Kidney (tissue), 14 donors: Measurements from ENCODE around the gene ZNF445. TPM values are rescaled to one million over a fixed set of nuclear protein-coding genes. Genes with fewer than 3 reads are reported as not detected.
"Not testable (repeated sequence)": the region's sequence is repeated elsewhere in the genome, so short reads cannot be mapped to it uniquely, and the experiment has no call there.

Experiments used
- DNase-seq, 5 donors: peaks; one replicate each; pipeline ENCODE4 v3.0.0-alpha.2; 2013 to 2020
- FAIRE-seq: peaks from 2 replicates; lab custom pipeline; 2012; peaks lifted over from hg19 to GRCh38; lab: Jason Lieb, UNC
- H3K27ac ChIP-seq, 2 donors: one replicate each; pipeline ENCODE4 v1.7.0; 2013; ENCODE audit warnings: low read depth in 2 of 2, low read length in 2 of 2, inconsistent platforms in 1 of 2
- H3K27me3 ChIP-seq: one replicate; pipeline ENCODE4 v1.7.1; 2013; ENCODE audit warnings: low read length, inconsistent platforms; ENCODE audit not compliant: control insufficient read depth, insufficient read depth
- H3K36me3 ChIP-seq, 3 donors: one replicate each; pipeline versions ENCODE4 v1.7.0 to v1.7.1; 2013; ENCODE audit warnings: low read length in 3 of 3, control low read depth in 1 of 3, inconsistent platforms in 1 of 3; ENCODE audit not compliant: insufficient read depth in 3 of 3, control insufficient read depth in 2 of 3
- H3K4me1 ChIP-seq, 3 donors: one replicate each; pipeline versions ENCODE4 v1.7.0 to v1.7.1; 2013; ENCODE audit warnings: low read length in 3 of 3, inconsistent platforms in 1 of 3, low read depth in 1 of 3; ENCODE audit not compliant: control insufficient read depth in 2 of 3, insufficient read depth in 2 of 3
- H3K4me3 ChIP-seq, 3 donors: one replicate each; pipeline versions ENCODE4 v1.7.0 to v1.8.1; 2013; ENCODE audit warnings: low read length in 3 of 3, control low read depth in 1 of 3, inconsistent platforms in 1 of 3
- H3K9ac ChIP-seq, 3 donors: one replicate each; pipeline versions ENCODE4 v1.7.0 to v1.7.1; 2013; ENCODE audit warnings: low read length in 3 of 3, control low read depth in 1 of 3, inconsistent platforms in 1 of 3
- H3K9me3 ChIP-seq, 3 donors: one replicate each; pipeline versions ENCODE4 v1.7.0 to v1.7.1; 2013; ENCODE audit warnings: low read length in 3 of 3, control low read depth in 1 of 3, inconsistent platforms in 1 of 3; ENCODE audit not compliant: control insufficient read depth in 2 of 3, insufficient read depth in 1 of 3
- intact Hi-C: fragments of 100-400 bp; cut with DNase I; formaldehyde crosslinking; loops from one replicate; pipeline ENCODE4 v1.11.1; 2022
- polyA plus RNA-seq: library from polyadenylated mRNA; stranded (reverse); fragments of 350-450 nt; fragmentation: Illumina TruSeq; extraction: RNeasy Lipid Tissue Mini Kit (QIAGEN cat#74804); gene quantifications from one replicate; pipeline ENCODE4 v1.2.3, GENCODE V29; 2014; ENCODE audit warnings: low read depth, low replicate concordance; ENCODE audit not compliant: insufficient read depth
- total RNA-seq: library from RNA; stranded (reverse); fragmentation: NEBNext Ultra II Directional; extraction: Animal tissue kit (Norgen Biotek cat#: 25700); gene quantifications from one replicate; pipeline ENCODE4 v1.2.1, GENCODE V29; 2021
- TF ChIP-seq, protein P1 (sequence below): IDR thresholded peaks from 3 replicates; pipeline ENCODE4 v1.5.1; 2012; ENCODE audit warnings: mild to moderate bottlenecking, moderate library complexity, borderline replicate concordance; ENCODE audit not compliant: insufficient read depth; ENCODE audit errors: extremely low read depth
- donor health status: control.
- donor health status: control.
- donor health status: control.
- donor health status: control.
- donor health status: control.
- donor health status: DM: yes; HTN: yes; CAD: no.
- donor health status: Normal renal cell carcinoma (clear cell type).

ZNF445 gene
- total and polyA plus RNA-seq, 2 donors from 2014 or later, result 2.3 to 19.6 TPM

GRCh38 chr3:44419923-44420650 is 57.4 kb downstream of the ZNF445 start:
- no peak overlapping the region for H3K27ac ChIP-seq
- no peaks in the 10 kb centered on the region for H3K4me1 ChIP-seq
- no peaks in the 10 kb centered on the region for H3K36me3 ChIP-seq
- TF ChIP-seq, protein P1, sequence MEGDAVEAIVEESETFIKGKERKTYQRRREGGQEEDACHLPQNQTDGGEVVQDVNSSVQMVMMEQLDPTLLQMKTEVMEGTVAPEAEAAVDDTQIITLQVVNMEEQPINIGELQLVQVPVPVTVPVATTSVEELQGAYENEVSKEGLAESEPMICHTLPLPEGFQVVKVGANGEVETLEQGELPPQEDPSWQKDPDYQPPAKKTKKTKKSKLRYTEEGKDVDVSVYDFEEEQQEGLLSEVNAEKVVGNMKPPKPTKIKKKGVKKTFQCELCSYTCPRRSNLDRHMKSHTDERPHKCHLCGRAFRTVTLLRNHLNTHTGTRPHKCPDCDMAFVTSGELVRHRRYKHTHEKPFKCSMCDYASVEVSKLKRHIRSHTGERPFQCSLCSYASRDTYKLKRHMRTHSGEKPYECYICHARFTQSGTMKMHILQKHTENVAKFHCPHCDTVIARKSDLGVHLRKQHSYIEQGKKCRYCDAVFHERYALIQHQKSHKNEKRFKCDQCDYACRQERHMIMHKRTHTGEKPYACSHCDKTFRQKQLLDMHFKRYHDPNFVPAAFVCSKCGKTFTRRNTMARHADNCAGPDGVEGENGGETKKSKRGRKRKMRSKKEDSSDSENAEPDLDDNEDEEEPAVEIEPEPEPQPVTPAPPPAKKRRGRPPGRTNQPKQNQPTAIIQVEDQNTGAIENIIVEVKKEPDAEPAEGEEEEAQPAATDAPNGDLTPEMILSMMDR, result no peak
- no peaks in the 10 kb centered on the region for H3K9me3 ChIP-seq
- DNase-seq (no peak), FAIRE-seq (no peak)
- intact Hi-C loops, result no loop called here
- no peaks in the 10 kb centered on the region for H3K27me3 ChIP-seq
- no peak overlapping the region for H3K9ac ChIP-seq
- H3K4me3 ChIP-seq, result no peak overlapping the region

DNA sequence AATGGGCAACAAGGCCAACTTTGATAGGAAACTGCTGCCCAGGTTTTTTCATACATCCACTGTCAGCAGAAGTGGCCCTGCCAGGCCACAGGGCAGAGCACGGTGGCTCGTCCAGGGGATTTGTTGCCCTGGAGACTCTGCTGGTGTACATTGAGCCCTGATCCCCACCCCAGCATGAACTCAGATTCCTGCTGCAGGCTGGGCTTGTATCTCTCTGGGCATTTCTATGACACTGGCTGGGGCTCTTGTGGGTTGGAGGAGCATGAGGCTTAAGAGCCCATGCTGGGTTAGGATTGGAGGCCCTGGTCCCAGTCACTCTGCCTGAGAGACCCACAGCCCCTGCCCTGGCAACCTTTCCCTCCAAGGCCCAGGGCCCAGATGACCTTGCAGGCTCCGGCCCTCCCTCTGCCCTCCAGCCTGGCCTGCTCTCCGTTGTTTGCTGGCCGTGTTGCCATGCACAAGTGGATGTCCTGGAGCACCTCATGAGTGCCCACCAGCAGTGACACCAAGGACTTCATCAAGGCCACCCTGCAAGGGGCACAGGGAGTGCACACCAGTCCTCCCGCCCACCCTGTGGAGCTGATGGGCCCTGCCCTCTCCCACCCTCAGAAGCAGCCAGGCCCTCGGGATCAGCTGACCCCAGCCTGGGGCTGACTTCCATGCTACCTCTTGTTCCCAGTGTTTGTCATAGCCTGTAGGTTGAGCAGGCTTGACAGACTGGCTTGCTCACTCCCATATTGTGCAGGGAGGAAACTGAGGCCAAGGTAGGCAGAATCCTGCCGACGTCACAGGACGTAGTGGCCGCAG is 58.2 kb downstream of the ZNF445 start:
- DNase-seq (no peak), FAIRE-seq (no peak)
- intact Hi-C loops, result no loop called here
- Histone ChIP-seq H3K4me3 (no peak overlapping the region), H3K27me3 (no peaks in the 10 kb centered on the region), H3K9me3 (no peaks in the 10 kb centered on the region), H3K27ac (no peak overlapping the region), H3K4me1 (no peaks in the 10 kb centered on the region), H3K36me3 (no peaks in the 10 kb centered on the region), H3K9ac (no peak overlapping the region)
- TF ChIP-seq, protein P1, result no peak

DNA sequence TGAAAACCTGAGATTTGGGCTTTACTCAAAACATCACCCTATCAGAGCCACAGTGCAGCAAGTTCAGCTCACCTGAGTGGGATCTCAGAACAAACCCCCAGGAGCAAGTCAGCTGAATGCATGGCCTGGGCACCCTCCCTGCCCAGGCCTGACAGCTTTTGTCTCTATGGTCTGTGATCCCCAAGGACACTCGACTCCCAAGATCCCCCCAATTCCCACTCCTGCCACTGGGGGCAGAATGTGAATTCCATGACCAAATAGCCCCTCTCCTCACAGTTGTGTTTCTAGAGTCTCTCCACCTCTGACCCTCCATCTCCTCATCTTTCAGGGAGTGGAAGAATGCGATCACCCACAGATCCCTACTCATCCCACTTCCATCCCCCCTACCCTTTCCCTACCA is 58.9 kb downstream of the ZNF445 start:
- DNase-seq (no peak), FAIRE-seq (no peak)
- H3K27me3 ChIP-seq, result no peaks in the 10 kb centered on the region
- no peaks in the 10 kb centered on the region for H3K9me3 ChIP-seq
- H3K36me3 ChIP-seq, result no peaks in the 10 kb centered on the region
- no peak overlapping the region for H3K27ac ChIP-seq
- intact Hi-C loops, result no loop called here
- TF ChIP-seq, protein P1, result no peak
- H3K4me1 ChIP-seq, result no peaks in the 10 kb centered on the region
- H3K9ac ChIP-seq, result no peak overlapping the region
- H3K4me3 ChIP-seq, result no peak overlapping the region

DNA sequence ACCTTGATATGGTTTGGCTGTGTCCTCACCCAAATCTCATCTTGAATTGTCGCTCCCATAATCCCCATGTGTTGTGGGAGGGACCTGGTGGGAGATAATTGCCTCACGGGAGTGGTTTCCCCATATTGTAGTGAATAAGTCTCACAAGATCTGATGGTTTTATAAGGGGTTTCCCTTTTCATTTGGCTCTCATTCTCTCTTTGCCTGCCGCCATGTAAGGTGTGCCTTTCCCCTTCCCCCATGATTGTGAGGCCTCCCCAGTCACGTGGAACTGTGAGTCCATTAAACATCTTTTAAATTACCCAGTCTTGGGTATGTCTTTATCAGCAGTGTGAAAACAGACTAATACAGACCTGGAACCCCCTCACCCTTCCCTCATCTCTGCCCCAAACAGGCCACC is 59.4 kb downstream of the ZNF445 start:
- H3K4me3 ChIP-seq, DNase-seq, H3K4me1 ChIP-seq, FAIRE-seq, H3K27me3 ChIP-seq, intact Hi-C loops, H3K9me3 ChIP-seq, H3K9ac ChIP-seq, H3K27ac ChIP-seq, H3K36me3 ChIP-seq: not testable (repeated sequence)
